ENCODE results near the gene CTIF. TPM values are rescaled to one million over a fixed set of nuclear protein-coding genes. Genes with fewer than 3 reads are reported as not detected.
A peak's percentile ranks its signal among the peaks of the same experiment; 100 is the strongest.

CTIF gene
- total and polyA plus RNA-seq, 4 donors: 12.2 to 45.7 (median 32.6) TPM

DNA sequence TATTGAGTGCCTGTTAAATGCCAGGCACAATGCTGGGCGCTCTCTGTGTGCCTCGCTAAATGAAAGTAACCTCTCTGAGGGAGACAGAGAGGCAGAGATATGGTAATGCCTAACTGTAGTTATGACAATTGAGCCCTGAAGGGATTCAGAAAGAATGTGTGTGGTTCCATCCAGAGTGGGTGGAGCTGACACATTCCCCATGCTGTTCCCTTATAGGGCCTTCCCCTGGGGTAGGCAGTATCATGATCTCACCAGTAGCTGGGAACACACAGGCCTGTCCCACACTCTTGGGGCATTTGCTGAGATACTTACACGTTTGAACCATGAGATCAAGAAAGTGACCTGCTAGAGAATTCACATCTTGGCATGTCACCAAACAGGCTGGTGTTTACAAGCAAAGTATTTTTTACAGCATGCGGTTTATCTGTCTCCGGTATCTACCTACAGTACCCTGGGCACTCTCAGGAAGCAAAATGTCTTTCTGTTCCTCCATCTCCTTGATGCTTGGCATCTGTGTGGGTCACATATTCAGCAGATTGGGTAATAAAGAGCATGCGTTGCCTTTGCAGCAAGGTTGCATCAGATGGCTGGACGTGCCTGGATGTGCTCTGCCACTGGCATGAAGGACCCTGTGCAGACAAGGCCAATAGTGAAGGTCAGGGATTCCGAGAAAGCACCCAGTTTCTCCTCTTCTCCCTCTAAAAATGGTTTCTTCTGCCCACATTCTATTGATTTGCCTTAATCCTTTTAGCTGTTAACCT lies 9.4 kb downstream of the CTIF start:
- peaks cover 22 to 38% (median 30%) of the 10 kb centered on the region in 5 donors for H3K4me1 ChIP-seq (ENCODE audit: control insufficient read depth in 5 of 5, insufficient read depth in 5 of 5, low read length in 5 of 5)
- no peaks in the 10 kb centered on the region for H3K9me3 ChIP-seq (ENCODE audit: control insufficient read depth in 4 of 4, insufficient read depth in 3 of 4, low read length in 3 of 4)
- no peak overlapping the region for H3K9ac ChIP-seq (ENCODE audit: insufficient read depth in 1 of 2, low read length in 2 of 2)
- H3K36me3 ChIP-seq (ENCODE audit: control insufficient read depth in 4 of 4, insufficient read depth in 4 of 4, low read length in 4 of 4): no peaks in the 10 kb centered on the region
- no peak overlapping the region for H3K4me3 ChIP-seq
- WGBS, 2 donors: 57 to 70% methylated on average over 8 of the region's 8 CpGs
- peak overlapping the region in 1 of 2 donors; percentile 39 for H3K27ac ChIP-seq (ENCODE audit: low read depth in 1 of 2, low read length in 1 of 2)
- ATAC-seq (ENCODE audit: insufficient read depth, low FRiP score) (no peak), DNase-seq (peak in 2 of 3 donors; percentile 48)
- TF ChIP-seq, protein P1, sequence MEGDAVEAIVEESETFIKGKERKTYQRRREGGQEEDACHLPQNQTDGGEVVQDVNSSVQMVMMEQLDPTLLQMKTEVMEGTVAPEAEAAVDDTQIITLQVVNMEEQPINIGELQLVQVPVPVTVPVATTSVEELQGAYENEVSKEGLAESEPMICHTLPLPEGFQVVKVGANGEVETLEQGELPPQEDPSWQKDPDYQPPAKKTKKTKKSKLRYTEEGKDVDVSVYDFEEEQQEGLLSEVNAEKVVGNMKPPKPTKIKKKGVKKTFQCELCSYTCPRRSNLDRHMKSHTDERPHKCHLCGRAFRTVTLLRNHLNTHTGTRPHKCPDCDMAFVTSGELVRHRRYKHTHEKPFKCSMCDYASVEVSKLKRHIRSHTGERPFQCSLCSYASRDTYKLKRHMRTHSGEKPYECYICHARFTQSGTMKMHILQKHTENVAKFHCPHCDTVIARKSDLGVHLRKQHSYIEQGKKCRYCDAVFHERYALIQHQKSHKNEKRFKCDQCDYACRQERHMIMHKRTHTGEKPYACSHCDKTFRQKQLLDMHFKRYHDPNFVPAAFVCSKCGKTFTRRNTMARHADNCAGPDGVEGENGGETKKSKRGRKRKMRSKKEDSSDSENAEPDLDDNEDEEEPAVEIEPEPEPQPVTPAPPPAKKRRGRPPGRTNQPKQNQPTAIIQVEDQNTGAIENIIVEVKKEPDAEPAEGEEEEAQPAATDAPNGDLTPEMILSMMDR (IDR thresholded peaks at IDR 0.05; ENCODE audit: control extremely low read depth, extremely low read depth): no peak
- no peaks in the 10 kb centered on the region for H3K27me3 ChIP-seq (ENCODE audit: control insufficient read depth in 3 of 3, insufficient read depth in 3 of 3, low read length in 2 of 3)

DNA sequence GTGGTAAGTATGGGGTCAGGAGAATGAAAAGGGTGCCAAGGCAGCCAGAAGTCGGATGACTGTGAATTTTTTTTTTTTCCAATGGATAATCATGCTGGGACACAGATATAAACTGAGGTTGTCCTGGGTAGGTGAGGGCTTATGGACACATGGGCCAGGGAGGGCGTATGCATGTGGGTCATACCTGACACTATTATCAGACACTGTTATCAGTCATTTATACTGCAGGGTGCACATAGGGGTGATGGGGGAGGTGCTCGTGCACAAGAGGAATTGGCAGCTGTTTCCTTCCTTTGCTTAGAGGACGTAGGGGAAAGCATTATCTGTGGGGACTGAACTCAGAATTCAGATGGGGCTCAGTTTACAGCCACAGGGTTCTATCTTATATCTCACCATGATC lies 10.1 kb downstream of the CTIF start:
- Histone ChIP-seq H3K27ac (ENCODE audit: low read depth in 1 of 2, low read length in 1 of 2) (peak overlapping the region in 1 of 2 donors; percentile 39), H3K9me3 (ENCODE audit: control insufficient read depth in 4 of 4, insufficient read depth in 3 of 4, low read length in 3 of 4) (no peaks in the 10 kb centered on the region), H3K9ac (ENCODE audit: insufficient read depth in 1 of 2, low read length in 2 of 2) (no peak overlapping the region), H3K4me1 (ENCODE audit: control insufficient read depth in 5 of 5, insufficient read depth in 5 of 5, low read length in 5 of 5) (peaks cover 22 to 38% (median 27%) of the 10 kb centered on the region in 5 donors), H3K27me3 (ENCODE audit: control insufficient read depth in 3 of 3, insufficient read depth in 3 of 3, low read length in 2 of 3) (no peaks in the 10 kb centered on the region), H3K36me3 (ENCODE audit: control insufficient read depth in 4 of 4, insufficient read depth in 4 of 4, low read length in 4 of 4) (no peaks in the 10 kb centered on the region), H3K4me3 (no peak overlapping the region)
- TF ChIP-seq, protein P1 (IDR thresholded peaks at IDR 0.05; ENCODE audit: control extremely low read depth, extremely low read depth): no peak
- ATAC-seq (ENCODE audit: insufficient read depth, low FRiP score) (no peak), DNase-seq (no peak)
- 57 to 71% methylated on average over 4 of the region's 4 CpGs for WGBS, 2 donors

DNA sequence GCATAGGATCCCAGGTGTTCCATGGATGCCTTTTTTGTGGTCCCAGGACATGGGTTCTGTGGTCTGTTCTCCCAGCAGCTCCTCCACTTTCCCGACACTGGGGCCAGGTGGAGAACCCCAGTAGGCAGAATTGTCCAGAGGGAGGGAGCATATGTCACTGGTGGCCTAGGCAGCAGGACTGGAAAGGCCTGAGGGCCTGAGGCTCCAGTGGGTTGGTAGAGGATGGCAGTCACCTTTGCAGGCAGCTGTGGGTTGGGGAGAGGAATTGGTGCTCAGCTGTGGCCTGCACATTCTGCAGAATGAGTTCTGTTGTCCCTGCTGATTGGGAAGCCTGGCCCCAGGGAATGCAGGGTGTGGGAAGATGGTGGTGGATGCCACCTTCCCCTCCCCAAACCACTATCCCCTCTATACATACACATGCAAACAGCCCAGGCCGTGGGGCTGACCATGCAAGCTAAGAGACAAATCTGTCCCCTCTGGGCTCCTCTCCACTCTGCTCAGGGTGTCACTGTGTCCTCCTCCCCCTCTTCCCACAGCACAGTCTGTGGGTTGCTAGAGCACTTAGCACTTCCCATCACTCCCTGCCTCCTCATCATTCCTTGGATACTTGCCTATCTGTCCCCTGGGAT lies 11.4 kb downstream of the CTIF start:
- WGBS, 2 donors: 86 to 88% methylated on average over 2 of the region's 2 CpGs
- Histone ChIP-seq H3K9ac (ENCODE audit: insufficient read depth in 1 of 2, low read length in 2 of 2) (no peak overlapping the region), H3K9me3 (ENCODE audit: control insufficient read depth in 4 of 4, insufficient read depth in 3 of 4, low read length in 3 of 4) (no peaks in the 10 kb centered on the region), H3K36me3 (ENCODE audit: control insufficient read depth in 4 of 4, insufficient read depth in 4 of 4, low read length in 4 of 4) (no peaks in the 10 kb centered on the region), H3K27me3 (ENCODE audit: control insufficient read depth in 3 of 3, insufficient read depth in 3 of 3, low read length in 2 of 3) (no peaks in the 10 kb centered on the region), H3K4me3 (no peak overlapping the region), H3K4me1 (ENCODE audit: control insufficient read depth in 5 of 5, insufficient read depth in 5 of 5, low read length in 5 of 5) (peaks cover 17 to 33% (median 22%) of the 10 kb centered on the region in 5 donors), H3K27ac (ENCODE audit: low read depth in 1 of 2, low read length in 1 of 2) (peak overlapping the region in 1 of 2 donors; percentile 54)
- ATAC-seq (ENCODE audit: insufficient read depth, low FRiP score) (no peak), DNase-seq (no peak)
- TF ChIP-seq, protein P1 (IDR thresholded peaks at IDR 0.05; ENCODE audit: control extremely low read depth, extremely low read depth): no peak
